Body of pancreas (tissue), 4 donors: Measurements from ENCODE around the gene RAI1.

Source experiments
- CTCF ChIP-seq, 7 experiments: fragments of 450-650 bp in 4 of 7; fragments of 200-600 bp in 3 of 7; sonication (generic) in 3 of 7; IDR thresholded peaks; one replicate each; pipeline ENCODE4 v1.5.1; 2016 to 2019; ENCODE audit warnings: antibody characterized with exemption in 7 of 7
- POLR2A ChIP-seq, 3 donors: fragments of 450-650 bp; IDR thresholded peaks; one replicate each; pipeline ENCODE4 v1.6.1; 2016; ENCODE audit warnings: antibody characterized with exemption in 3 of 3, mild to moderate bottlenecking in 2 of 3

GRCh38 chr17:17859909-17860765 is 178.9 kb downstream of the RAI1 start:
- peak; percentile 85 to 97 (median 95) for TF ChIP-seq CTCF (IDR thresholded peaks at IDR 0.05)
- TF ChIP-seq POLR2A (IDR thresholded peaks at IDR 0.05): no peak
